ENCODE data around the gene EMILIN3. TPM values are rescaled to one million over a fixed set of nuclear protein-coding genes. Genes with fewer than 3 reads are reported as not detected.

EMILIN3 gene
- total and polyA plus RNA-seq, 2 of the 4 experiments (the other 2 are of a cell fraction): under 0.01 to 0.07 TPM

DNA sequence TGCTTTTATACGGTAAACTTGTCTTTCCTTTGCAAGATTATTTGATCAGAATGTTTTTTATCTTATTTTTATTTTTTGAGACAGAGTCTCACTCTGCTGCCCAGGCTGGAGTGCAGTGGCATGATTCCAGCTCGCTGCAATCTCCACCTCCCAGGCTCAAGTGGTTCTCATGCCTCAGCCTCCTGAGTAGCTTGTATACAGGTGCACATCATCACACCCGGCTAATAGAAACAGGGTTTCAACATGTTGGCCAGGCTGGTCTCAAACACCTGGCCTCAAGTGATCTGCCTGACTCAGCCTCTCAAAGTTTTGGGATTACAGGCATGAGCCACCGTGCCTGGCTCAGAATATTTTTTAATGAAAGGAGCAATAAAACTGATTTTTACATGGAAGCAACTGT, 34.9 kb downstream of the EMILIN3 start:
- Histone ChIP-seq H3K79me1 (ENCODE audit: low read depth in 1 of 2, low read length in 2 of 2) (peaks cover 0 to 12% of the 10 kb centered on the region in 2 experiments; a peak in 1 of 4 replicates), H4K5ac (ENCODE audit: low read depth, low read length) (no peak overlapping the region), H4K8ac (ENCODE audit: low read depth in 2 of 2, low read length in 2 of 2) (no peak overlapping the region), H4K20me1 (ENCODE audit: insufficient read depth, low read length) (no peaks in the 10 kb centered on the region), H2BK20ac (ENCODE audit: low read depth, low read length) (no peak overlapping the region; the same call in 1 of the 2 replicates), H3K56ac (ENCODE audit: extremely low read depth, insufficient read depth, low read length) (no peak overlapping the region), H2AK9ac (replicated peaks; ENCODE audit: low read depth, low read length, poor library complexity) (no peak overlapping the region), H3K4me1 (ENCODE audit: control insufficient read depth, insufficient read depth, low read length) (peaks cover 30% of the 10 kb centered on the region), H3K27me3 (ENCODE audit: control insufficient read depth, insufficient read depth, low read length) (no peaks in the 10 kb centered on the region), H3K4me3 (ENCODE audit: insufficient read depth, low read depth, low read length) (no peak overlapping the region), H3K23ac (ENCODE audit: low read depth, low read length) (no peak overlapping the region), H2BK5ac (ENCODE audit: low read depth, low read length, poor library complexity, severe bottlenecking) (no peak overlapping the region), H3K27ac (ENCODE audit: insufficient read depth, low read length) (no peak overlapping the region), H3K9me1 (ENCODE audit: insufficient read depth, low read length) (peaks cover 14% of the 10 kb centered on the region), H3K4me2 (ENCODE audit: low read depth, low read length) (no peak overlapping the region), H3K36me3 (ENCODE audit: control insufficient read depth, insufficient read depth, low read length) (no peaks in the 10 kb centered on the region), H4K91ac (ENCODE audit: insufficient read depth, low read depth, low read length) (no peak overlapping the region; the same call in 1 of the 2 replicates), H3K4ac (ENCODE audit: low read depth, low read length) (0 out of 2 replicates have a peak overlapping the region, but pooled peaks have one; percentile 66), H3K18ac (ENCODE audit: low read depth, low read length) (no peak overlapping the region), H2AFZ (replicated peaks; ENCODE audit: low read length, poor library complexity) (no peak overlapping the region), H2BK120ac (ENCODE audit: low read depth, low read length) (peak overlapping the region; percentile 80; the same call in 1 of the 2 replicates), H3K14ac (replicated peaks; ENCODE audit: low read depth, low read length) (no peak overlapping the region), H3K9me3 (ENCODE audit: control insufficient read depth, insufficient read depth, low read length) (no peaks in the 10 kb centered on the region), H2AK5ac (ENCODE audit: low read depth, low read length) (no peak overlapping the region; the same call in 1 of the 2 replicates), H3K9ac (ENCODE audit: low read depth, low read length) (no peak overlapping the region), H2BK15ac (ENCODE audit: low read depth, low read length) (0 out of 3 replicates have a peak overlapping the region, but pooled peaks have one; percentile 47)
- WGBS, 2 experiments (ENCODE audit: extremely low coverage in 2 of 2, insufficient read length in 1 of 2): no CpG with 5 or more reads among the region's 4 CpGs
- DNase-seq (no peak), ATAC-seq (ENCODE audit: low read depth) (no peak)
- no TSS peak for BruUV-seq (replicated peaks)
- dilution Hi-C loops (cut with HindIII; ENCODE audit: low sequenced_read_pairs, unreplicated experiment) (no loop called here), intact Hi-C loops (cut with micrococcal nuclease) (no loop called here), in situ Hi-C loops (cut with MboI; ENCODE audit: low sequenced_read_pairs) (loop anchor here (5.0 kb wide), 1 partner anchor 99 kb away; no protein-coding TSS in a partner anchor)
- ChIA-PET CTCF (interaction anchor here (1.4 kb wide), 1 partner anchor 159 kb away, joined by 3 read pairs; no protein-coding TSS in a partner anchor), POLR2A (ENCODE audit: unreplicated experiment) (no interaction called here)
- TF ChIP-seq RCOR1 (IDR thresholded peaks at IDR 0.05; ENCODE audit: insufficient replicate concordance, low read length): no peak
- TF ChIP-seq RAD21 (IDR thresholded peaks at IDR 0.05; ENCODE audit: low read length): no peak
- no peak for TF ChIP-seq CHD1 (IDR thresholded peaks at IDR 0.05; ENCODE audit: low read depth, low read length)
- TF ChIP-seq MAFK (IDR thresholded peaks at IDR 0.05; ENCODE audit: low read depth, low read length): no peak
- no peak for TF ChIP-seq SMC3 (IDR thresholded peaks at IDR 0.05; ENCODE audit: low read depth, low read length)
- TF ChIP-seq FOS (IDR thresholded peaks at IDR 0.05; ENCODE audit: low read depth, low read length): no peak
- TF ChIP-seq MAZ (IDR thresholded peaks at IDR 0.05; ENCODE audit: borderline replicate concordance, low read depth, low read length): no peak
- TF ChIP-seq, protein P1, sequence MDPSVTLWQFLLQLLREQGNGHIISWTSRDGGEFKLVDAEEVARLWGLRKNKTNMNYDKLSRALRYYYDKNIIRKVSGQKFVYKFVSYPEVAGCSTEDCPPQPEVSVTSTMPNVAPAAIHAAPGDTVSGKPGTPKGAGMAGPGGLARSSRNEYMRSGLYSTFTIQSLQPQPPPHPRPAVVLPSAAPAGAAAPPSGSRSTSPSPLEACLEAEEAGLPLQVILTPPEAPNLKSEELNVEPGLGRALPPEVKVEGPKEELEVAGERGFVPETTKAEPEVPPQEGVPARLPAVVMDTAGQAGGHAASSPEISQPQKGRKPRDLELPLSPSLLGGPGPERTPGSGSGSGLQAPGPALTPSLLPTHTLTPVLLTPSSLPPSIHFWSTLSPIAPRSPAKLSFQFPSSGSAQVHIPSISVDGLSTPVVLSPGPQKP (IDR thresholded peaks at IDR 0.05; ENCODE audit: borderline replicate concordance, low read depth, low read length): no peak

All from IMR-90 (cell line).